Endothelial cell of umbilical vein (primary cell): ENCODE data around the gene MT1X. TPM values are rescaled to one million over a fixed set of nuclear protein-coding genes. Genes with fewer than 3 reads are reported as not detected.

Experiments
- BruUV-seq: library from RNA; stranded (reverse); fragments of 400-500 nt; replicated peaks from 2 replicates; lab custom pipeline; 2021; lab: Mats Ljungman, UMichigan
- CTCF ChIA-PET: fragments of 300-600, 350-600 bp; sonication (Branson Sonifier 250); formaldehyde crosslinking; loops from one replicate; lab custom pipeline; 2021; ENCODE audit warnings: antibody characterized with exemption, inconsistent platforms; lab: Charles Lee
- POLR2A ChIA-PET: fragments of 300-600, 350-600 bp; sonication (Branson Sonifier 250); formaldehyde crosslinking; loops from one replicate; lab custom pipeline; 2021; ENCODE audit warnings: antibody characterized with exemption, inconsistent platforms; lab: Charles Lee
- DNase-seq: peaks from one replicate; pipeline ENCODE4 v3.0.0-alpha.2; 2011; ENCODE audit warnings: low read depth, low spot score
- FAIRE-seq: peaks from 2 replicates; lab custom pipeline; 2011; peaks lifted over from hg19 to GRCh38; lab: Jason Lieb, UNC
- H2AFZ ChIP-seq: 2 replicates; pipeline ENCODE4 v1.6.0; 2012; ENCODE audit warnings: low read depth, low read length, control low read depth, inconsistent platforms
- H3K27ac ChIP-seq: 2 replicates; pipeline ENCODE4 v1.5.1; 2011; ENCODE audit warnings: low read depth, mild to moderate bottlenecking, control low read depth, low read length, moderate library complexity; ENCODE audit not compliant: insufficient read depth
- H3K27me3 ChIP-seq, 2 experiments: 2 replicates each; pipeline versions ENCODE4 v1.6.0 to v1.6.1; 2011; ENCODE audit warnings: low read length in 2 of 2, mixed read lengths in 1 of 2; ENCODE audit not compliant: control insufficient read depth in 2 of 2, insufficient read depth in 2 of 2
- H3K36me3 ChIP-seq, 2 experiments: 2 replicates in 1 of 2; 3 replicates in 1 of 2; pipeline ENCODE4 v1.5.1; 2011; ENCODE audit warnings: low read length in 2 of 2, mild to moderate bottlenecking in 1 of 2, moderate library complexity in 1 of 2; ENCODE audit not compliant: control insufficient read depth in 2 of 2, insufficient read depth in 2 of 2; ENCODE audit errors: extremely low read depth in 1 of 2
- H3K4me1 ChIP-seq: 3 replicates; pipeline ENCODE4 v1.5.1; 2011; ENCODE audit warnings: mild to moderate bottlenecking, low read length; ENCODE audit not compliant: control insufficient read depth, insufficient read depth; ENCODE audit errors: extremely low read depth
- H3K4me2 ChIP-seq: 2 replicates; pipeline ENCODE4 v1.6.1; 2011; ENCODE audit warnings: low read length, control low read depth, mixed read lengths; ENCODE audit not compliant: insufficient read depth
- H3K4me3 ChIP-seq, 3 experiments: fragments of 200-600 bp in 1 of 3; sonication (generic), shearing (Covaris generic) in 1 of 3; replicated peaks in 1 of 3; 2 replicates each; pipeline ENCODE4 v1.5.1; 2011 to 2016; ENCODE audit warnings: control low read depth in 3 of 3, low read length in 3 of 3, mild to moderate bottlenecking in 2 of 3, inconsistent platforms in 1 of 3, low read depth in 1 of 3, moderate library complexity in 1 of 3; ENCODE audit not compliant: insufficient read depth in 1 of 3
- H3K79me2 ChIP-seq: 2 replicates; pipeline ENCODE4 v1.6.0; 2012; ENCODE audit warnings: low read length, inconsistent platforms; ENCODE audit not compliant: control insufficient read depth, insufficient read depth
- H3K9ac ChIP-seq: replicated peaks from 2 replicates; pipeline ENCODE3; 2011; ENCODE audit warnings: low read length, control low read depth; ENCODE audit not compliant: insufficient read depth; ENCODE audit errors: extremely low read depth
- H3K9me1 ChIP-seq: replicated peaks from 3 replicates; pipeline ENCODE4 v1.6.0; 2011; ENCODE audit warnings: mild to moderate bottlenecking, low read length; ENCODE audit not compliant: control insufficient read depth, insufficient read depth; ENCODE audit errors: extremely low read depth
- H3K9me3 ChIP-seq: replicated peaks from 2 replicates; pipeline ENCODE4 v1.5.1; 2012; ENCODE audit warnings: low read length, inconsistent platforms; ENCODE audit not compliant: control insufficient read depth, insufficient read depth
- H4K20me1 ChIP-seq: replicated peaks from 2 replicates; pipeline ENCODE3; 2011; ENCODE audit warnings: mild to moderate bottlenecking, low read length; ENCODE audit not compliant: control insufficient read depth, insufficient read depth; ENCODE audit errors: extremely low read depth
- EZH2 ChIP-seq: IDR thresholded peaks from 2 replicates; pipeline ENCODE4 v1.6.1; 2012; ENCODE audit warnings: borderline replicate concordance, low read depth, mild to moderate bottlenecking, moderate library complexity, low read length, inconsistent platforms; ENCODE audit not compliant: severe bottlenecking
- FOS ChIP-seq: IDR thresholded peaks from 2 replicates; pipeline ENCODE4 v1.6.1; 2011; ENCODE audit warnings: mild to moderate bottlenecking, low read length, moderate library complexity, borderline replicate concordance; ENCODE audit not compliant: insufficient read depth
- JUN ChIP-seq: IDR thresholded peaks from 2 replicates; pipeline ENCODE4 v1.6.1; 2011; ENCODE audit warnings: borderline replicate concordance, low read depth; ENCODE audit not compliant: insufficient read length, insufficient read depth
- MYC ChIP-seq: IDR thresholded peaks from one replicate; pipeline ENCODE4 v1.6.1; 2011; ENCODE audit warnings: mild to moderate bottlenecking, low read depth, low read length
- POLR2A ChIP-seq: IDR thresholded peaks from 2 replicates; pipeline ENCODE4 v1.6.1; 2012; ENCODE audit warnings: low read depth, mild to moderate bottlenecking, control low read depth, low read length
- POLR2AphosphoS5 ChIP-seq: IDR thresholded peaks from 2 replicates; pipeline ENCODE4 v1.6.1; 2012; ENCODE audit warnings: low read depth, mild to moderate bottlenecking, control low read depth, low read length, moderate library complexity; ENCODE audit not compliant: insufficient read depth
- dilution Hi-C: fragments of 300-500 bp; cut with MboI; formaldehyde crosslinking; loops from one replicate; pipeline ENCODE4 v1.15.0; 2019; ENCODE audit warnings: low sequenced_read_pairs; ENCODE audit not compliant: extremely low pct_ligation_motif_present
- intact Hi-C: fragments of 100-400 bp; cut with micrococcal nuclease; formaldehyde crosslinking; loops from one replicate; pipeline ENCODE4 v1.10.0; 2022
- polyA plus RNA-seq, 4 experiments: library from polyadenylated mRNA; depleted of rRNA in 3 of 4; stranded (reverse) in 3 of 4; unstranded in 1 of 4; fragments of >200 nt; gene quantifications; 2 replicates each; pipeline versions ENCODE4 v1.2.1 to v1.2.3, GENCODE V29; 2011 to 2012; ENCODE audit warnings: missing spikeins in 1 of 4
- total RNA-seq: library from RNA; stranded (reverse); gene quantifications from 2 replicates; pipeline ENCODE4 v1.2.3, GENCODE V29; 2021
- TF ChIP-seq, protein P1 (sequence below), 2 donors: IDR thresholded peaks; 1 replicate in 1 of 2; 2 replicates in 1 of 2; pipeline ENCODE4 v1.5.1; 2011; ENCODE audit warnings: low read length in 2 of 2, mild to moderate bottlenecking in 2 of 2, moderate library complexity in 2 of 2, control low read depth in 1 of 2, inconsistent platforms in 1 of 2, low read depth in 1 of 2; ENCODE audit not compliant: insufficient read depth in 1 of 2; ENCODE audit errors: extremely low read depth in 1 of 2
- TF ChIP-seq, protein P2 (sequence below): IDR thresholded peaks from 2 replicates; pipeline ENCODE4 v1.6.1; 2011; ENCODE audit not compliant: insufficient read depth, insufficient read length

The MT1X gene
- total and polyA plus RNA-seq, 2 donors (not counting 3 experiments of a cell fraction or from before 2014, with no cell fraction given), result 15.6 to 46.7 TPM

DNA sequence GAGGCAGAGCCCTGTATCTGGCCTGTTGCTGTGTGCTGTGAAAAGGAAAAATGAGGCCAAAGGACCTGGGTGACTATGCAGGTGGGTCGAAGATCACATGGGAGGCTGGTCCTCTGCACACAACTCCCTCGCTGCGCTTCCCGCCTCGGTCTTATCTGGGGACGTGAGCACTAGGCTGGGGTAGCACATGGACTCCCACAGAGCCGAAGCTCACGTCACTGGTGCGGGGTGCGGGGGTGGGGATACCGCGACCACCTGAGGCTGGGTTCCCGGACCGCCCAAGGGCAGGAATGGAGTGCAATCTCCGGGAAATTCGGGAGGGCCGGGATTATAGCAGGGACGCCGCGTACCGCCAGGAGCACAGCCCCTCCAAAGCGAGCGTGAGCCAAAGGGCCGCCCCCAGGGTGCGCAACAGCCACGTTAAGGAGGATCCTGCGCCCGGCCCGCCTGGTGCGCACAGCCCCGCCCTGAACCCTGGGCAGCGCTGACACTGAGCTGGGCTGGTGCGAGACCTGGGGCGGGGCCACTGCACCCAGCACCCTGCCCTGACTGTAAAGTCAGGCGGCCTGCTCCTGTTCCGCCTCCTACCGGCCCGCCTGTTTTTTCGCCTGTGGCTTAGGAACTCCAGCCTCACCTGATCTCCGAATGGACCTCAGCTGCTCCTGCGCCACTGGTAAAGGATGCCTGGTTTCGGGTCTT lies 39.0 kb upstream of the MT1X start:
- H3K9ac ChIP-seq, result no peak overlapping the region
- intact Hi-C loops (no loop called here), dilution Hi-C loops (no loop called here)
- no TSS peak for BruUV-seq
- H3K79me2 ChIP-seq, result no peaks in the 10 kb centered on the region
- H3K4me3 ChIP-seq, result peak overlapping the region in 2 of 3 experiments; percentile 0 to 9
- FAIRE-seq (peak; percentile 33), DNase-seq (no peak)
- peaks cover 36 to 54% of the 10 kb centered on the region in 2 experiments for H3K27me3 ChIP-seq
- peak overlapping the region; percentile 40 for H3K4me2 ChIP-seq
- TF ChIP-seq EZH2 (peak; percentile 26), POLR2A (no peak), POLR2AphosphoS5 (no peak), FOS (no peak), JUN (no peak), MYC (no peak)
- TF ChIP-seq, protein P1, sequence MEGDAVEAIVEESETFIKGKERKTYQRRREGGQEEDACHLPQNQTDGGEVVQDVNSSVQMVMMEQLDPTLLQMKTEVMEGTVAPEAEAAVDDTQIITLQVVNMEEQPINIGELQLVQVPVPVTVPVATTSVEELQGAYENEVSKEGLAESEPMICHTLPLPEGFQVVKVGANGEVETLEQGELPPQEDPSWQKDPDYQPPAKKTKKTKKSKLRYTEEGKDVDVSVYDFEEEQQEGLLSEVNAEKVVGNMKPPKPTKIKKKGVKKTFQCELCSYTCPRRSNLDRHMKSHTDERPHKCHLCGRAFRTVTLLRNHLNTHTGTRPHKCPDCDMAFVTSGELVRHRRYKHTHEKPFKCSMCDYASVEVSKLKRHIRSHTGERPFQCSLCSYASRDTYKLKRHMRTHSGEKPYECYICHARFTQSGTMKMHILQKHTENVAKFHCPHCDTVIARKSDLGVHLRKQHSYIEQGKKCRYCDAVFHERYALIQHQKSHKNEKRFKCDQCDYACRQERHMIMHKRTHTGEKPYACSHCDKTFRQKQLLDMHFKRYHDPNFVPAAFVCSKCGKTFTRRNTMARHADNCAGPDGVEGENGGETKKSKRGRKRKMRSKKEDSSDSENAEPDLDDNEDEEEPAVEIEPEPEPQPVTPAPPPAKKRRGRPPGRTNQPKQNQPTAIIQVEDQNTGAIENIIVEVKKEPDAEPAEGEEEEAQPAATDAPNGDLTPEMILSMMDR (IDR thresholded peaks at IDR 0.05; ENCODE audit: extremely low read depth in 1 of 2, insufficient read depth in 1 of 2, low read depth in 1 of 2, low read length in 2 of 2), result no peak
- TF ChIP-seq, protein P2, sequence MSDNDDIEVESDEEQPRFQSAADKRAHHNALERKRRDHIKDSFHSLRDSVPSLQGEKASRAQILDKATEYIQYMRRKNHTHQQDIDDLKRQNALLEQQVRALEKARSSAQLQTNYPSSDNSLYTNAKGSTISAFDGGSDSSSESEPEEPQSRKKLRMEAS, result no peak
- H3K4me1 ChIP-seq, result peaks cover 10% of the 10 kb centered on the region
- peak overlapping the region; percentile 64 for H2AFZ ChIP-seq
- no peaks in the 10 kb centered on the region for H4K20me1 ChIP-seq
- H3K27ac ChIP-seq, result no peak overlapping the region
- H3K9me1 ChIP-seq, result no peaks in the 10 kb centered on the region
- ChIA-PET CTCF (interaction anchor here (0.8 to 3.2 kb wide), 8 partner anchors 18 to 129 kb away, joined by 3 to 19 read pairs (median 4); no protein-coding TSS in a partner anchor), POLR2A (interaction anchor here (0.6 kb wide), 2 partner anchors 10 to 37 kb away, joined by 3 to 4 read pairs; no protein-coding TSS in a partner anchor)
- no peaks in the 10 kb centered on the region for H3K9me3 ChIP-seq
- H3K36me3 ChIP-seq, result no peaks in the 10 kb centered on the region
